ENCODE results near the gene BTF3. TPM values are rescaled to one million over a fixed set of nuclear protein-coding genes. Genes with fewer than 3 reads are reported as not detected.

The BTF3 gene
- total and polyA plus RNA-seq, 10 donors, result 368 to 914 (median 511) TPM

DNA sequence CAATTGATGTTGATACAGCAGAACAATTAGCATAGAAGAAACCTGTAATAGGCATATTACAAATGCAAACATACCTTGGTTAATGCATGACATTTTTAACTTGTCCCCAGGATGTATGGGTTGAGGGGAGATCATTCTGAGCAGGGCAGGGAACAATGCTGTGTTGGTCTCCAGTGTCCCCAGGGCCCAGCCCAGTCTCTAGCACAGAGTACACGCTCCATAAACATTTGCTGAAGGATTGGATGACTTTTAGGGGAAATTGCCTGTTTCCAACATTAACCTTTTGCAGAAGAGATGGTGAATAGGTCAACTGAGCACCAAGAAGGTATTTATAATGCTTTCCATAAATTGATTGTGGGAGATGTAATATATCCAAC, 47.1 kb downstream of the BTF3 start:
- Histone ChIP-seq H3K27ac (no peak overlapping the region), H3K27me3 (replicated peaks in 1 of 7) (peaks cover 0 to 12% (median 0%) of the 10 kb centered on the region in 7 donors), H3K36me3 (no peaks in the 10 kb centered on the region), H3K4me3 (no peak overlapping the region), H3K9me3 (no peaks in the 10 kb centered on the region), H3K4me1 (no peaks in the 10 kb centered on the region)
- WGBS, 5 donors, result 47 to 97% (median 79%) methylated on average over 1 of the region's 1 CpG
- DNase-seq, result no peak
- TF ChIP-seq POLR2A (IDR thresholded peaks at IDR 0.05) (no peak), POLR2AphosphoS5 (IDR thresholded peaks at IDR 0.05) (no peak)
- TF ChIP-seq, protein P1, sequence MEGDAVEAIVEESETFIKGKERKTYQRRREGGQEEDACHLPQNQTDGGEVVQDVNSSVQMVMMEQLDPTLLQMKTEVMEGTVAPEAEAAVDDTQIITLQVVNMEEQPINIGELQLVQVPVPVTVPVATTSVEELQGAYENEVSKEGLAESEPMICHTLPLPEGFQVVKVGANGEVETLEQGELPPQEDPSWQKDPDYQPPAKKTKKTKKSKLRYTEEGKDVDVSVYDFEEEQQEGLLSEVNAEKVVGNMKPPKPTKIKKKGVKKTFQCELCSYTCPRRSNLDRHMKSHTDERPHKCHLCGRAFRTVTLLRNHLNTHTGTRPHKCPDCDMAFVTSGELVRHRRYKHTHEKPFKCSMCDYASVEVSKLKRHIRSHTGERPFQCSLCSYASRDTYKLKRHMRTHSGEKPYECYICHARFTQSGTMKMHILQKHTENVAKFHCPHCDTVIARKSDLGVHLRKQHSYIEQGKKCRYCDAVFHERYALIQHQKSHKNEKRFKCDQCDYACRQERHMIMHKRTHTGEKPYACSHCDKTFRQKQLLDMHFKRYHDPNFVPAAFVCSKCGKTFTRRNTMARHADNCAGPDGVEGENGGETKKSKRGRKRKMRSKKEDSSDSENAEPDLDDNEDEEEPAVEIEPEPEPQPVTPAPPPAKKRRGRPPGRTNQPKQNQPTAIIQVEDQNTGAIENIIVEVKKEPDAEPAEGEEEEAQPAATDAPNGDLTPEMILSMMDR (IDR thresholded peaks at IDR 0.05 in 8 of 11, conservative IDR thresholded peaks at IDR 0.05 in 3 of 11), result no peak
- intact Hi-C loops (cut with DNase I; ENCODE audit: low total_unique reads), result no loop called here

DNA sequence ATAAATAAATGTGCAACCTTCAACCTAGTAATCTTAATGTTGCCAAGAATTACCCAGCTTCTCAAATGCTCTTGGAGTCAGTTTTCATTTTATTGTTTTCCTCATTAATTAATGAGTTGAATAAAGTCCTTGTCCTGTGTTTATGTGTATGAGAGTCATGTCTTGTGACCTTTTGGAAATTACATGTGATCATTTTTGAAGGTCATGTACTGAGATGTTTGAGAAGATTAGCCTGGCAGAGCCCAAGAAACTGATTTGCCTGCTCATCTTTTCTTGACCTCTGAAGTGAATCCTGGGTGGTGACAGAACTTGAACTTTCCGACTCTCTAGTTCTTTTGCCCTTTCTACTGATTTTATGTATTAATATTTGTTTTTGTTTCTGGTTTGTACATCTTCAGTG, 51.8 kb downstream of the BTF3 start:
- Histone ChIP-seq H3K27me3 (replicated peaks in 1 of 7) (no peaks in the 10 kb centered on the region), H3K36me3 (peaks cover 0 to 46% (median 31%) of the 10 kb centered on the region in 6 donors), H3K4me3 (no peak overlapping the region), H3K27ac (no peak overlapping the region), H3K9me3 (no peaks in the 10 kb centered on the region), H3K4me1 (no peaks in the 10 kb centered on the region)
- intact Hi-C loops (cut with DNase I; ENCODE audit: low total_unique reads), result no loop called here
- 86 to 97% (median 89%) methylated on average over 1 of the region's 1 CpG for WGBS, 5 donors
- TF ChIP-seq POLR2AphosphoS5 (IDR thresholded peaks at IDR 0.05), result no peak
- no peak for TF ChIP-seq POLR2A (IDR thresholded peaks at IDR 0.05)
- TF ChIP-seq, protein P1 (IDR thresholded peaks at IDR 0.05 in 8 of 11, conservative IDR thresholded peaks at IDR 0.05 in 3 of 11), result no peak
- DNase-seq, result no peak

DNA sequence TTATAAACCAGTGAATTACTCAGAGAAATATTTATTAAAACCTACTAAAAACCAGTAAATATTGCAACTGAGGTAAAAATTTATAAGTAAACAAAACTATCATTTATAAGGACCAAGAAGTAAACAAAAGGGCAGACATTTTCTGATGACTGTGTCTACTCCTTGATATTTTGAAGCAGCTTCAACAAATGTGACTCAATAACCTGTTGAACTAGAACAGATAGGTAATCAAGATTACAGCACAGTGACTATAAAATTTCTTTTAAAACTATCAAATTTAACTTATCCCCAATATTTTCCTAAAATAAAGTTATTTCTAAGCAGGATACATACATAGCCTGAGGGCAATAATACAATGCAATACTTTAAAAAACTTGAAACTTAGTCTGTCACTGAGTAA, 54.4 kb downstream of the BTF3 start:
- intact Hi-C loops (cut with DNase I; ENCODE audit: low total_unique reads), result no loop called here
- Histone ChIP-seq H3K36me3 (peaks cover 0 to 72% (median 51%) of the 10 kb centered on the region in 6 donors), H3K4me1 (no peaks in the 10 kb centered on the region), H3K27ac (no peak overlapping the region), H3K4me3 (no peak overlapping the region), H3K27me3 (replicated peaks in 1 of 7) (no peaks in the 10 kb centered on the region), H3K9me3 (no peaks in the 10 kb centered on the region)
- DNase-seq, result no peak
- no peak for TF ChIP-seq POLR2A (IDR thresholded peaks at IDR 0.05)
- TF ChIP-seq, protein P1 (IDR thresholded peaks at IDR 0.05 in 8 of 11, conservative IDR thresholded peaks at IDR 0.05 in 3 of 11), result no peak
- TF ChIP-seq POLR2AphosphoS5 (IDR thresholded peaks at IDR 0.05), result no peak

Other genes with a start within 250 kb of the BTF3 start
- 1 to 10 TPM in 1 of 7 donors, under 1 TPM in 5, not detected in 1; 0.26 to 1.1 (median 0.34) TPM for gene FOXD1, start 49.7 kb upstream of the BTF3 start, total RNA-seq
- gene FOXD1, start 49.7 kb upstream of the BTF3 start, polyA plus RNA-seq, result 1 to 10 TPM in 1 of 3 donors, under 1 TPM in 2; 0.09 to 1.1 (median 0.37) TPM
- gene ANKRA2, start 67.2 kb downstream of the BTF3 start, total RNA-seq, result 10 to 100 TPM; 20.6 to 32.0 (median 24.4) TPM
- 10 to 100 TPM; 23.8 to 35.1 (median 25.6) TPM for gene ANKRA2, start 67.2 kb downstream of the BTF3 start, polyA plus RNA-seq
- 10 to 100 TPM; 14.5 to 37.0 (median 21.5) TPM for gene UTP15, start 67.3 kb downstream of the BTF3 start, total RNA-seq
- 1 to 10 TPM; 4.5 to 5.6 (median 5.0) TPM for gene UTP15, start 67.3 kb downstream of the BTF3 start, polyA plus RNA-seq
- gene ARHGEF28, start 127.8 kb downstream of the BTF3 start, total RNA-seq, result 10 to 100 TPM in 4 of 7 donors, 1 to 10 TPM in 3; 3.8 to 17.5 (median 10.0) TPM
- 1 to 10 TPM in 2 of 3 donors, under 1 TPM in 1; 0.53 to 3.3 (median 1.5) TPM for gene ARHGEF28, start 127.8 kb downstream of the BTF3 start, polyA plus RNA-seq

Measured in spleen (tissue), 11 donors.